GM12892 (cell line): ENCODE results near the gene MAGEA3.
"Not testable (repeated sequence)": the region's sequence is repeated elsewhere in the genome, so short reads cannot be mapped to it uniquely, and the experiment has no call there.

Experiments
- POLR2A ChIP-seq: IDR thresholded peaks from 2 replicates; pipeline ENCODE4 v1.6.1; 2011; ENCODE audit warnings: low read depth, low read length, control low read depth
- POLR2AphosphoS5 ChIP-seq: IDR thresholded peaks from 2 replicates; pipeline ENCODE4 v1.6.1; 2011; ENCODE audit warnings: low read depth, low read length, control low read depth
- TAF1 ChIP-seq: IDR thresholded peaks from 2 replicates; pipeline ENCODE4 v1.6.1; 2011; ENCODE audit warnings: low read depth, mild to moderate bottlenecking, control low read depth, low read length, borderline replicate concordance

DNA sequence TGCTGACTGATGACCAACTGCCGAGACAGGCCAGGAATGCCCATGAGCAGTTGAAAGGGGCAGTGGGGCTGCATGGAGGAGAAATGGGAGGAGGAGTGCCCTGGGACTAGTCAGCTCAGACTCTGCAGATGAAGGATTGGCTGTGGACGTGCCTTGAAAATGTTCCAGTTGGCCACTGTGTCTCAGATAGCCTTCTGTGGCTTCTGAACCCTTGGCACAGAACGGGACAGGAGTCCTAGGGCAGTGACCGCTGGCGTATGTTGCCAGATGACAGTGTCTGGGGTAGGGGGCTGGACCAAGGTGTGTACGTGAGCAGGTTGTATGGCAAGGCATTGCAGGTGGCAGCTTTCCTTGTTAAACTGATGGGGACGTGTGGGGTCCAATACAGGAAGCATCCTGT lies 7.9 kb downstream of the MAGEA3 start:
- TF ChIP-seq TAF1, POLR2A, POLR2AphosphoS5: not testable (repeated sequence)
